GM18909 (cell line): ENCODE data around the gene OGG1.

Experiments used
- ATAC-seq: cut with Tn5 transposase; IDR thresholded peaks from one replicate; pipeline ENCODE4 v1.9.1; 2021; ENCODE audit warnings: mild to moderate bottlenecking; ENCODE audit not compliant: unreplicated experiment, poor library complexity

Gene OGG1

DNA sequence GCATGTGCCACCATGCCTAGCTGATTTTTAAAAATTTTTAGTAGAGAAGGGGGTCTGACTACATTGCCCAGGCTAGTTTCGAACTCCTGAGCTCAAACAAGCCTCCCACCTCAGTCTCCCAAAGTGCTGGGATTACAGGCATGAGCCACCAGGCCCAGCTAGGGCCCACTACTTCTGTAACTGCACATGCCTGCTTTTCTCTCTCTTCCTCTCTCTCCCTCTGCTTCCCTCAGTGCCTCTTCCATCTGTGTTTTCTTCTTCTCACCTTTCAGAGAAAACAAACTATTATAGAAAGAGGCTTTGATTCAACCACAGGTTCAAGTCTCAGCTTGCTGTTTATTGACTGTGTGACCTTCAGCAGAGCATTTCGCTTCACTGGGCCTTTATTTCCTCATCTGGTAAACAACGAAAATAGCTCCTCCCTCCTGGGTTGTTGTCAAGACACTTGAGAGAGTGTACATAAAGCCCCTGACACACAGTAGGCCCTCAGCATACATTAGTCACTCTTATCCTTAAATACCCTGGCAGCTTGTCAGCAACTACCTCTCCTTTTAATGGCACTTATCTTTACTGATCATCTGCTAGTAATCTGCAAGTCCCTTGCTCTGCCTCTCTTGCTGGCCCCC, 32.3 kb downstream of the OGG1 start:
- ATAC-seq, result no peak

DNA sequence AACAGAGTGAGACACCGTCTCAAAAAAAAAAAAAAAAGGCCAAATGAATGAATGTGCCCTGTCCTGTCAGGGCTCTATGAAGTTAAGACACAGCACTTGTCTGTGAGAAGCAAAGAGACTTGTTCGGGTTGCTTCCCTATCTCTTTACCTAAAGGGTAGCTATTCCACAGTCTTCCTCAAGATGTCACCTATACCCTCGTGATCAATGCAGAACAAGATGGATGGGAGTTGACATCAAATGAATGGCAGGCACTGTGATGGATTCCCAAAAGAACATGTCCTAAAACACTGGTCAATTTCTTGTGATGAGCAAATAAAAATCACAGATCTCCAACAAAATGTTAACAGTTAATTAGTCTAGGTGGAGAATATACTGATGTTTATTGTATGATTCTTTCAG, 33.0 kb downstream of the OGG1 start:
- ATAC-seq, result no peak

DNA sequence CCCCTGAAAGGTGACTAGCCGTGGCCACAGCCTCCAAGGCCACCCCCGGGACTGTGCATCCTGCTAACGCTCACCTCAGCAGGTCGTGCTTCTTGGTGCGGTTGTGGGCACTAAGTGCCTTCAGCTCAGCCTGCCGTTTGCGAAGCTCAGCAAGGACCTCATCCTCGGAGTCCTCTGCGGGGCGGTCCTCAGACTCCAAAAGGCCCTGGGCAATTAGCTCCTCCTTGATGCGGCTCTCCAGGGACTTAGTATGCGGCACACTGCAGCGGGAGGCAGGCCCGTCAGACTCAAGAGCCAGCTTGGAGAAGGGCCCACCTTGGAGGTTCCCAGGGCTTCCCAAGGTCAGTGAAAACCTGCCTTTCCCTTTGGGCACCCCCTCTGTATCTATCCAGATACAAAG, 34.2 kb downstream of the OGG1 start:
- no peak for ATAC-seq

DNA sequence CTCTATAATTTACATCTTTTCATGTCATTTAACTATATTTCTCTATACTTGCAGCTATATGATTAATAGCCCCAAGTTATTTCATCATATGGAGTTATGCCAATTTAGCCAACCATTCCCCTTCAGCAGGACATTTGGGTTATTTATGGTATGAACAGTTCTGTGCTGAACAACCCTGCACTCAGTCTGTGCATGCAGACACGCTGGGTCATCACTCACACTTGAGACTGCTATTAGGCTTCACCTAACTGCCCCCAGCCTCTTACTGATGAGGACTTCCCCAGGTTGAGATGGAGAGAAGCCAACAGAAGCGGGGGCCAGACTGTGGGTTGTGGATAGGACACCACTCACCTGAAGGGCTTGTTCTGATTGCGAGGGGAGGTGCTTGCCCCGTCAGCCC, 35.2 kb downstream of the OGG1 start:
- ATAC-seq, result no peak

DNA sequence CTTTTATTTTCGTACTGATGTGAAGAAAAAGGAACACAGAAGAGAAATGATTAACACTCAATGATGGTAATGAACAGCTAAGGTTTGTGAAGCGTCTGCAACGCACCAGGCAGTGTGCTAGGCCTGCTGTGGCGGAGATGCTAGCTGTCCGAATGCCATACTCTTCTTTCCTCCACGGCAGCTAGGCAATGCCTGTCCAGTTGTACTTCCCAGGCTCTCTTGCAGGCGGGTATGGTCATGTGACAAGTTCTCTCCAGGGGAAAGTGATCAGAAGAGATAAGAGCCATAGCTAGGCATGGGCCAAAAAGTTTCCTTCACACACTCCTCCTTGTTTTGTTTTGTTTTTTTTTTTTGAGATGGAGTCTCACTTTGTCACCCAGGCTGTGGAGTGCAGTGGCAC, 35.9 kb downstream of the OGG1 start:
- no peak for ATAC-seq

DNA sequence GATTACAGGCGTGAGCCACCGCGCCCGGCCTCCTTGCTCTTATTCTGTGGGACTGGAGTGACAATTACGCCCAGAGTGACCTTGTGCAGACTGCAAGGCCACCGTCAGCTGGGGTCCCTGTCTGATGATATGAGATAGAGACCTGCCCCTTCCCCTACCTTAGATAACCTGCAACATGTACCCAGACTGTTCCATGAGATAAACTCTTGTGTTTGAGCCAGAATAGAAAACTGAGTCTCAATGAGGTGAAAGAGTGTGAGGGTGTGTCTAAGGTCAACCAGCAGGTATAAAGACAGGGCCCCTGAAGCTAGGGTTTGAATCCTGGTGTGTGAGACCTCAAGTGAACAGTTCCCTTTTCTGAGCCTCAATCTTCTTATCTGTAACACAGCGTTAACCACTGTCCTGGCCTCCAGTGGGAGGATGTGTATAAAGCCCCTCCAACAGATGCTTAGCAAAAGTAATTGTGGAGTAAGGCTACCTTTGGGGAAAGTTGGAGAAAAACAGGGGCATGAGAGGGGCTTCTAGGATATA, 36.5 kb downstream of the OGG1 start:
- no peak for ATAC-seq

DNA sequence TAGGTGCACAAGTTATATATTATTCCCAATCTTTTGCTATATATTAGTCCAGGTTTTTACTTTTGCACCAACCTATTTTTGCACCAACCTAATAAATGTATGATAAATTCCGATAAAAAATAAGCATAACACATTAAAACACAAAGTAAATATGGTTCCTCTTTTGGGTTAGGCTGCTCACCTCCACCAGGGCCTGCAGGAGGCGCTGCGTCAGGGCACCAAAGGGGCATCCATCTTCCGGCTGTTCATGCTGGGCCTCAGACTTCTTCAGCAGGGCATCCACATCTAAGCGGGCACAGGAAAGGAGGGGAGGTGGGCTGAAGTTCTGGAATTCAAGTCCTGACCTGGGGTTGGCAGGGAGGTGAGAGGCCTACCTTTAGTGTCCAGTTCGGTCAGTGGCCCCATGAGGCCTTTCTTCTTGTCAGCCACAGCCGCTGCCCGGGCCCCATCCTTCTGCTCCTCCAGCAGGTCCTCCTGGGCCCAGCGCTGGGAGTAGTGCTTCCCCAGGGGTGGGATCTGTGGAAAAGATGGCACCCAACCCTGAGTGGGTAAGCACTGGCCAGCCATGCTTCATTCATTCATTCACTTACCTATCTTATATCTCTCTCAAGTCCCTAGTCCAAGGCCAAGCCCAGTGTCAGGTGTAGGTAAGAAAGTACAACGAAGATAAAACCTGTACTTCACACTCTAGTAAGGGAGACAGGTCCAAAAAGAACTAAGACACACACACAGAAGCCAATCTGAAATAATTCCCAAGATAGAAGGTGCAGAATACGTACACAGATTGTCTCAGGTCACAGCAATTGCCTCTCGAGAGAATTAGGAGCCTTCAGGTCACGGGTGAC, 37.3 kb downstream of the OGG1 start:
- ATAC-seq, result no peak

DNA sequence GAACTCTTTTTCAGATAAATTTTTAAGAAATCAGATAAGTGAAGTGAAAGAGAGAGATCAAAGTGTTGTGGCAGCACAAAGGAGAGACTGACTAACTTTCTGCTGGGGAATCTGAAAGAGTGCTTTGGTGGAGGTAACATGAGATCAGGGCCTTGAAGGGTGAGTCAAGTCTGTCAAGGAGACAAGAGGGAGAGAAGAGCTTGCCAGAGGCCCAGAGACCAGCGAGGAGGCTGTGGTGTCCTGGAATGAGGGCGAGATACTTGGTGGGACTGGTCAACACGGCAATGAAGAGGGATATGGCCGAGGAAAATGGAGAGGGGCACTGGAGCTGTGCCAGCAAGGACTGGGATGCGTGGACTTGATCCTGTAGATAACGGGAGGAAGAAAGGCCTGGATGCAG, 38.0 kb downstream of the OGG1 start:
- no peak for ATAC-seq

DNA sequence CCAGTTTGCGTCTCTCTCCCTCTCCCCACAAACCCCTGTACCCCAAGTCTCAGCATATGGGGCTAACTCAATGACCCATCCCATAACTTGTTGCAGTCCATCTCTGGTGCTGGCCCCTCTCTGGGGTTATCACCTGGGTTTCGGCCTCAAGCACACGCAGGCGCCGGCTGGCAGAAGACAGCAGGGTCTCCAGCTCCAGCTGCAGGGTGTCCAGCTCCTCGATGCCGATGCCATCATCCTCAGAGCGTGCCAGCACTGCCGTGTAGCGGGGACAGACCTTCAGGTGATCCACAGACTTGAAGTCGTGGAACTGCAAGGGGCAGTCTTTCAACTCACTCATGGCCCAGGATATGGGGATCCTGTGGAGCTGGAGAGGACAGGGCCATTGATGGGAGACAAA, 41.4 kb downstream of the OGG1 start:
- no peak for ATAC-seq

DNA sequence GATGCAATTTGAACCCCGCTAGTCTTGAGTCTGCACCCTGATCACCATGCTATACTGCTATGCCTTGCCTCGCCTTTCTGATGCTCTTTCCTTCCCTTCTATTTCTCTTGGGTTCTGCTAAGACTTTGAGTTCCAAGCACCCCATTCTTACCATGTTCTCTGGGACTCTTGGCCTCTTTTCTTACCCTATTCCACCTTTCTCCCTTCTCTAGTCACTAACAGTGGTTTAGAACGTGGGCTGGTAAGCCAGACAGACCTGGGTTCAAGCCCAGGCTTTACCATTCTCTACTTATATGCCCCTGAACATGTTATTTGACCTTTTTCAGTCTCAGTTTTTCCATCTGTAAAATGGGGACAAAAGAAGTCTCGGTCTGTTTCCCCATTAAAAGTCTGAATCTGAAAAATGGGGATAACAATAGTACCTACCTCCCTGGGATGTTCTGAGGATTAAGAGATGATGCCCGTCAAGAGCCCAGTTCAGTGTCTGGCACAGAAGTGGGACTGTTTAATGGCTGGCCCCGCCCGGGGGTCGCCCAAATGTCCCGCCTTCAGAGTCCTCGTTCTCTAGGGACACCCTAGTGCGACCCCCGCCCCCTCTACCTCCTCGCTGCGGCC, 42.1 kb downstream of the OGG1 start:
- no peak for ATAC-seq

DNA sequence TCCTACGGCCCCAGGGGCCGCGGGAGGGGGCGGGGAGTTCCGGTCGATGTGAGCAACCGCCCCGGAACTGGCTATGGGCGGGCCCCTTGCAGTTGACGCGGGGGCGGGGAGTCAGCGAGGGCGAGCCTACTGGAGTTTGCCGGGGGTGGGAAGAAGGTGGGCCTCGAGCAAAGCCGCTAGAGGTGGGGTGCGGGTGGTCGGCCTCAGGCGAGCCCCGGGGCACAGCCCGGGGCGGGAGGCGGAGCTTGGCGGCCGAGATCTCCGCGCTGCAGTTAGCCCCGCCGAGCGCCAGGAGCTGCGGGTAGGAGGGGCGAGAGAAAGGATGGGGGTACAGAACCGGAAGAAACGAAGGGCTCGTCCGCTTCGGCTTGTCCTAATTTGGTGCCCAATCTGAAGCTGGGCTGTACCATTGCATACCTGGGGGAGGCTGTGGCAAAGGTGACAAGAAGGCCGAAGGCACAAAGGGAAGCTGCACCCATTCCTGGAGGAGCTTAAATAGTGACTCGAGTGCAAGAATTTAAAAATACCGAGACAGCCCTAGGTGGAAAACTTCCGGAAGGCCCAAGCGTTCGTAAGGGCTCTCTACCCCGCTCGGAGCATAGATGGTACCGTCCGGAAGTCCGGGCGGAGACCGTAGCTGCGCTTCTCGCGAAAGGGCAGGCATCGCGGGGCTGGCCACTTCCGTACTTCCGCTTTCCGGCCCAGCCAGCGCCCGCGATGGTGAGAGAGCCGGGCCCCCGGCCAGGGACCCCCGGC, 42.8 kb downstream of the OGG1 start, which contains the start of the genes ARPC4 and TADA3:
TSS of gene ARPC4 (plus strand) at position 678 of the 756 bp plus-strand sequence. CDS start at position 718, 40 bp downstream.
TSS of gene TADA3 (minus strand) at position 69 of the 756 bp plus-strand sequence. CDS start 1,007 bp downstream, outside the sequence.
- ATAC-seq, result peak; percentile 87

DNA sequence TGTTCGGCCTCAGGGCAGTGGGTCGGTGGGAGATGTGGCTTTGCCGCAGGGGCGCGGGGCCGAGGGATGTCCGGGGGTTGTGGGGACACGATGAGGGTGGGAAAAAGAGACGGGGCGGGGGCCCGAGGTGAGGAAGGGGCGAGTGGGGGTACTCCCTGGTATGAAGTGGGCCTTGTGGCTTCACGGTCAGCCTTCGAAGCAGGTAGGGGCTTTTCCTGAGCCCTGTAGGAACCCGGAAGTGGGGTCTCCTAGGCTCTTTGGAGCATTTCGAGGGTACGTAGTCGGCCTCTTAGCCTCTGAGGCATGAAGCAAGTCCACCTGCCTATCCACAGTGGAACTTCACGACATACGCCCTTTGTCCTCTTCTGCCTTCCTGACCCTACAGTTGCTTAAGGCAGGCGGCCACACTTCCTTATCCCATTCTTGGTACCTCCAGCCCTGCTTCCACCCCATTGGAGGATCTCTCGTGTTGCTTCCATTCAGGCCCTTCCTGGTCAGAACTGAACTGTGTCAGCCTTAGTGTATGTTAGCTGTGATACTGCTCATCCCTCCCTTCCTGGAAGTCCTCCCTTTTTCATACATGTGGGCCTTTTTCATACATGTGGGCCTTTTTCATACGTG, 43.5 kb downstream of the OGG1 start:
- no peak for ATAC-seq

DNA sequence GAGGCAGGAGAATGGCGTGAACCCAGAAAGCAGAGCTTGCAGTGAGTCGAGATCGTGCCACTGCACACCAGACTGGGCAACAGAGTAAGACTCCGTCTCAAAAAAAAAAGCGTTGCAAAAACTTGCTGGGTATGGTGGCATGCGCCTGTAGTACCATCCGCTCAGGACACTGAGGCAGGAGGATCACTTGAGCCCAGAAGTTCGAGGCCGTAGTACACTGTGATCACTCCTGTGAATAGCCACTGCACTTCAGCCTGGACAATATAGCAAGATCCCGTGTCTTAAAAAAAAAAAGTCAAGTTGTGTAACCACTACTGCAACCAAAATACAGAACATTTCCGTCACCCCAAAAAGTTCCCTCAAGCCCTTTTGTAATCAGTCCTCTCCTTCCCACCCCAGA, 44.6 kb downstream of the OGG1 start:
- ATAC-seq, result no peak

DNA sequence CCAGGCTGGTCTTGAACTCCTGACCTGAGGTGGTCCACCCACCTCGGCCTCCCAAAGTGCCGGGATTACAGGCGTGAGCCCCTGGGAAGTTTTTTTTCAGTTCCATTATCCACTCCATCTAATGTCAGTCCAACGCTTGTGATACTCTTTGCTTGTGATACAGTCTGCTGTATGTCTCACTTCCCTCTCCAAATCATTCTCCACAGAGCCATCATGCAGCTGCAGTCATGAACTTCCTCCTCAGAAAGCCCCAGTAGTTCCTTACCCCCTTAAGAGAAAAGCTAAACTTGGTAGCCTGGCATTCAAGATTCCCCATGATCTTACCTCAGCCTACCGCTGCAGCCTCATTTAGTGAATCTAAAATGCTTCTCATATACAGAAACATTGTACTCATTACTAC, 45.5 kb downstream of the OGG1 start:
- ATAC-seq, result no peak

DNA sequence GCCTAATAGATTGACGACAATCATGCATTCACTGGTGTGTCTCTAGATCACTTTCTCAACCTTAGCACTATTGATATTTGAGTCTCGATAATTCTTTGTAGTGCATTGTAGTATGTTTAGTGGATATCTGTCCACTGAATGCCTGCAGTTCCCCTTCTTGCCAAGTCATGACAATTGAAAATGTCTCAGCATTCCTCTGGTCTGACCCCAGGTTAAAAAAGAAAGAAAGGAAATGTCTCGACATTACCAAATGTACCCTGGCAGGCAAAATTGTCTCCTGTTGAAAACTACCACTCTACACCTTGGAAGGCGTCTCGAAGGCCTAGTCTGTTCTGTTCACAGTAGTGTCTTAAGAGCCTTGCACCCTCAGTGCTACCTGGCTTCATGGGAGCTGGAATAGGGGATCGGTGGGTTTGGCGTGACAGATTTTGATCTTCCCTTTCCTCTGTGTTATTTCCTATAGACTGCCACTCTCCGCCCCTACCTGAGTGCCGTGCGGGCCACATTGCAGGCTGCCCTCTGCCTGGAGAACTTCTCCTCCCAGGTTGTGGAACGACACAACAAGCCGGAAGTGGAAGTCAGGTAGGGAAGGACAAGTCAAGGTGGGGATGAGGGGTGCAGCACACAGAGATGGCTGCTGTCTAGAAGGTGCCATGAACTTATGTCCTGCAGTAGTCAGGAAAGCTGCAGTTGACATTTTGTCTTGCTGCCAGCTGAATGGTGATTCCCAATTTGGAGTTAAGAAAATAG, 47.6 kb downstream of the OGG1 start:
- no peak for ATAC-seq

DNA sequence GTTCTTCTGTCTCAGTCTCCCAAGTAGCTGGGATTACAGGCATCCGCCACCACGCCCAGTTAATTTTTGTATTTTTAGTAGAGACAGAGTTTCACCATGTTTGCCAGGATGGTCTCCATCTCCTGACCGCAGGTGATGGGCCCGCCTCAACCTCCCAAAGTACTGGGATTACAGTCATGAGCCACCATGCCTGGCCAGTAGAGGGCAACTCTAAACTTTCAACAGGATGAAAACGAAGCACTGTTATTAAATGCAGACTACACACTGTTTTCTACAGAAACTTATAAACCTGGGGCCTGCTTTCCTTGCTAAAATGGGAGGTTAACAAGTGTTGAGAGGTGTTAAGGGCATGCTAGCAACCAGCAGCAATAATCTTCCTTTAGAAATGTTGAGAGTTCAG, 50.8 kb downstream of the OGG1 start:
- ATAC-seq, result no peak

DNA sequence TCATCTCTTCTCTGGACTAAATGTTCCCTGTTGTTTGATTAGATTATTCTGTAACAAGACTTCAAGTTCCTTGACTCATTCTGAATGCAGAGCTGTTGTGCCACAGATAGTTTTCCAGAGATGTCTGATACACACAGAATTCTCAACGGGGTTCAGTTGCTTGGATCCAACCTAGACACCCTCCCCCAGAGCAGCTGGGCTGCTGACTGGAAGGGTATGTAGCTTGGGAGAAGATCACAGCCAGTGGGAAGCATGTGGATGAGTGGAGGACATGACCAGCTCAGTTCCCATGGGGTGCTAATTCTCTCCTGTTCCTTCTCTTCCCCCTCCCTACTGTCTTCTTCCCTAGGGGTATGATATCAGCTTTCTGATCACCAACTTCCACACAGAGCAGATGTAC, 53.7 kb downstream of the OGG1 start:
- ATAC-seq, result no peak

DNA sequence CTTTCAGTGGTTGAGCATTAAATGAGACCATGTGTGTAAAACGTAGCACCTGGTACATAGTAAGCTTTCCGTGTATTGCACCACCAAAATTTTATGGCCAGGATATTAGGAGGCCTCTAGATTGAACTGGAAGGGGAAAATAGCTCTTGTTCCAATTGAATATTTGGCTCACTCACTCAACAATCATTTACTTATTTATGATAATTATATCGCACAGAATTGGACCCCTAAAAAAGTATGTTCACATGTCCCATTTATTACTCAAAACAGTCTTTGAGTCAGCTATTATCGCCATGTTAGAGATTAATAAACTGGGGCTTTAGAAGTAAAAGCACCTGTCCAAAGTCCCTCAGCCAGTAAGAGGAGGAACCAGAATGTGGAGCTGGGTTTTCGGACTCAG, 55.2 kb downstream of the OGG1 start:
- no peak for ATAC-seq

DNA sequence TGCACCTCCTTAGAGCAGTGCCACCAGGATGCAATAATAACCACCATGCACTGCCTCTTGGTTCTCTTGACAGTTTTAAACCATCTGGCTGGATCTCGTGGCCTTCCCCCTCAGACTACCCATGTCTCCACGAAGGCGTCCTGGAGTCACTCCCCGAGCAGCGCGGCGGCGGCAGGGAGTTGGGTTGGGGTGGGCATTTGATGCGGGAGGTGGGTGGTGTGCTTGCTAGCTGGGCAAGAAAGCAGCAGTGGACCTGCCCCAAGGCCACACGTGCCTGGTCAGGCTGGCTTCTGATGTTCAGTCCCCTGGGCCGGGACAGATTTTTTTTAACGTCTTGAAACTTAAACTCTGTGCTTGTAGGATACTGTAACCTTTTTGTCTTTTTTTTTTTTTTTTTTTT, 56.4 kb downstream of the OGG1 start:
- no peak for ATAC-seq
